ENCODE measurements around the gene ZCCHC14. TPM values are rescaled to one million over a fixed set of nuclear protein-coding genes. Genes with fewer than 3 reads are reported as not detected.

The ZCCHC14 gene
- total and polyA plus RNA-seq, 2 of the 8 experiments (the other 6 are each of a cell fraction or from before 2014, with no cell fraction given), result 8.2 to 28.2 TPM

GRCh38 chr16:87360862-87361610 lies 131.8 kb downstream of the ZCCHC14 start (continued):
- TF ChIP-seq CHD7 (IDR thresholded peaks at IDR 0.05; ENCODE audit: insufficient replicate concordance, low read length) (no peak), NANOG (IDR thresholded peaks at IDR 0.05; ENCODE audit: insufficient read depth, low read depth, low read length, poor library complexity, severe bottlenecking) (no peak), KDM4A (IDR thresholded peaks at IDR 0.05; ENCODE audit: low read depth, low read length, severe bottlenecking) (no peak), ATF2 (IDR thresholded peaks at IDR 0.05; ENCODE audit: low read length) (no peak), EP300 (IDR thresholded peaks at IDR 0.05; ENCODE audit: borderline replicate concordance in 1 of 2, low read depth in 2 of 2, low read length in 2 of 2) (no peak), RAD21 (IDR thresholded peaks at IDR 0.05 in 1 of 2, conservative IDR thresholded peaks at IDR 0.05 in 1 of 2; ENCODE audit: low read depth in 2 of 2, low read length in 2 of 2) (no peak)
